Measurements from ENCODE around the gene CYP11A1. TPM values are rescaled to one million over a fixed set of nuclear protein-coding genes. Genes with fewer than 3 reads are reported as not detected.

The CYP11A1 gene
- total RNA-seq, 1 donor from 2014 or later, result 0.27 TPM

DNA sequence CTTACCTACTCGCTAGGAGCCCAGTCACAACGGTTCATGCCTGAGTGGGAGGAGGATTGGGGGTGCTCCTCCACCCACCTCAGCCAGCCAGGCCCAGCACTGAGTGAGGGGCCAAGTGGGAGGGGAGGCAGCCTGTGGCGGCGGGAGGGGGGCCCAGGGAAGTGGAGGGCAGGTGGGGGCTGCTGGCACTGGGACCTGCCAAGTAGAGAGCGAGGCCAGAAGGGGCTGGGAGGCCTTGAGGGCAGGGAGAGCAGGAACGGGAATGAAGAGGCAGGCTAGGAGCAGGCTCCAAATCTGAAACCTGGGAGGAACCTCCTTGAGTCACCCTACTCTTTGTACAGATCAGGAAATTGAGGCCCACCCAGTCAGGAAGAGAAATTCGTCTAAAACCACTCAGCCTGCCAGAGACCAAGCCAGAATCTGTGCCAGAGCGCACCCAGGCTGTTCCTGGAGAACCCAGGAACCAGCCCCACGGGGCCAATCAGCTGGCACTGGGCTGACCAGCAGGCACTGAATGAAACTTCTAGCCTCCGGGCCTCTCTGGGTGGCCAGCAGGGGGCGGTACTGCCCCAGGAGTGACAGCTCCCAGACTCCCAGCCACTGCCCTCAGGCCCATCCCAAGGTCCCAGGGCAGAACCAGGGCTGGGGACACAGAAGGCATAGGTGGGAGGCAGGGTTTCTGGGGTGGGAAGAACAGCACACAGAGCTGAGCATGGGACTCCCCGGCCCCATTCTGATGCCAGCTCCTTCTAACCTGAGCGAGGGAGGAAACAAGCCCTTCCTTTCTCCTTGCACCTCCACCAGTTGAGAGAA lies 14.8 kb upstream of the CYP11A1 start:
- Histone ChIP-seq H3K27me3 (ENCODE audit: low read depth) (peaks cover 6% of the 10 kb centered on the region), H3K4me1 (peaks cover 40% of the 10 kb centered on the region), H3K4me3 (no peak overlapping the region), H3K27ac (replicated peaks) (no peak overlapping the region), H3K36me3 (no peaks in the 10 kb centered on the region), H3K9me3 (replicated peaks) (no peaks in the 10 kb centered on the region)
- peak; percentile 86 for DNase-seq
- TF ChIP-seq, protein P1, sequence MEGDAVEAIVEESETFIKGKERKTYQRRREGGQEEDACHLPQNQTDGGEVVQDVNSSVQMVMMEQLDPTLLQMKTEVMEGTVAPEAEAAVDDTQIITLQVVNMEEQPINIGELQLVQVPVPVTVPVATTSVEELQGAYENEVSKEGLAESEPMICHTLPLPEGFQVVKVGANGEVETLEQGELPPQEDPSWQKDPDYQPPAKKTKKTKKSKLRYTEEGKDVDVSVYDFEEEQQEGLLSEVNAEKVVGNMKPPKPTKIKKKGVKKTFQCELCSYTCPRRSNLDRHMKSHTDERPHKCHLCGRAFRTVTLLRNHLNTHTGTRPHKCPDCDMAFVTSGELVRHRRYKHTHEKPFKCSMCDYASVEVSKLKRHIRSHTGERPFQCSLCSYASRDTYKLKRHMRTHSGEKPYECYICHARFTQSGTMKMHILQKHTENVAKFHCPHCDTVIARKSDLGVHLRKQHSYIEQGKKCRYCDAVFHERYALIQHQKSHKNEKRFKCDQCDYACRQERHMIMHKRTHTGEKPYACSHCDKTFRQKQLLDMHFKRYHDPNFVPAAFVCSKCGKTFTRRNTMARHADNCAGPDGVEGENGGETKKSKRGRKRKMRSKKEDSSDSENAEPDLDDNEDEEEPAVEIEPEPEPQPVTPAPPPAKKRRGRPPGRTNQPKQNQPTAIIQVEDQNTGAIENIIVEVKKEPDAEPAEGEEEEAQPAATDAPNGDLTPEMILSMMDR (IDR thresholded peaks at IDR 0.05; ENCODE audit: borderline replicate concordance), result peak; percentile 95
- intact Hi-C loops (cut with micrococcal nuclease), result loop anchor here (5.0 to 10.0 kb wide), 2 partner anchors 55 to 103 kb away; no protein-coding TSS in a partner anchor

DNA sequence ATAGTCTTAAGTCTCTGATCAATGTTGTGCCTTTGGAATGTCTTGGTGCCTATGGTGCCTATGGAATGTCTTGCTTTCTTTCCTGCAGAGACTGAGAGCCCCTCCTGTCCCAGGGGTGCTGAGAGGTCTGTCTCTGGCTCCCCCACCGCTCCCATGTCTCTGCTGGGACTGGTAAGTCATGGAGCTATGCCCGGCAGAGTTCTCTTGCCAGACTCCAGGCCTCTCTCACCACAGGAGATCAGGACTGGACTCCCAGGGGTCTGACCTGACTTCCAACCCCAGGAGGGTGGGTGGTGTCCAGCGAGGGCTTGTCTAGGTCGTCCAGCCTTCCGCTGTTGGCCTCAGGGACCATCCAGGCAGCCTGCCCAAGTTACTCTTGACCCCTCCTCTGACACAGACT lies 14.0 kb upstream of the CYP11A1 start:
- intact Hi-C loops (cut with micrococcal nuclease), result loop anchor here (5.0 to 10.0 kb wide), 2 partner anchors 56 to 103 kb away; no protein-coding TSS in a partner anchor
- Histone ChIP-seq H3K9me3 (replicated peaks) (no peaks in the 10 kb centered on the region), H3K4me3 (no peak overlapping the region), H3K36me3 (no peaks in the 10 kb centered on the region), H3K27me3 (ENCODE audit: low read depth) (peaks cover 6% of the 10 kb centered on the region), H3K27ac (replicated peaks) (no peak overlapping the region), H3K4me1 (peaks cover 38% of the 10 kb centered on the region)
- TF ChIP-seq, protein P1 (IDR thresholded peaks at IDR 0.05; ENCODE audit: borderline replicate concordance), result no peak
- DNase-seq, result no peak

DNA sequence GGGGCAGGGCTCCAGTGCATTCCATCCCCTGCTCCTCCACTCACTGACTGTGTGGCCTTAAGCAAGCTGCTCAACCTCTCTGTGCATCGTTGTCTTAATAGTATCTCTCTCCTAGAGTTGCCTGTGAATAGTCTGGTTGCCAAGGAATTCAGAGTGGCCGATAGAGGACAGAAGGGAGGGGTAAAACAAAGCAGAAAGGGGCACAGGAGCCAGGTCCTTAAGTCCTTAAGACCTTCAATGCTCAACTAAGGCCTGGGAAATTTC lies 13.7 kb upstream of the CYP11A1 start:
- Histone ChIP-seq H3K4me3 (no peak overlapping the region), H3K9me3 (replicated peaks) (no peaks in the 10 kb centered on the region), H3K27ac (replicated peaks) (no peak overlapping the region), H3K36me3 (no peaks in the 10 kb centered on the region), H3K27me3 (ENCODE audit: low read depth) (peaks cover 6% of the 10 kb centered on the region), H3K4me1 (peaks cover 34% of the 10 kb centered on the region)
- no peak for DNase-seq
- intact Hi-C loops (cut with micrococcal nuclease), result loop anchor here (5.0 to 10.0 kb wide), 2 partner anchors 56 to 104 kb away; no protein-coding TSS in a partner anchor
- TF ChIP-seq, protein P1 (IDR thresholded peaks at IDR 0.05; ENCODE audit: borderline replicate concordance), result no peak

DNA sequence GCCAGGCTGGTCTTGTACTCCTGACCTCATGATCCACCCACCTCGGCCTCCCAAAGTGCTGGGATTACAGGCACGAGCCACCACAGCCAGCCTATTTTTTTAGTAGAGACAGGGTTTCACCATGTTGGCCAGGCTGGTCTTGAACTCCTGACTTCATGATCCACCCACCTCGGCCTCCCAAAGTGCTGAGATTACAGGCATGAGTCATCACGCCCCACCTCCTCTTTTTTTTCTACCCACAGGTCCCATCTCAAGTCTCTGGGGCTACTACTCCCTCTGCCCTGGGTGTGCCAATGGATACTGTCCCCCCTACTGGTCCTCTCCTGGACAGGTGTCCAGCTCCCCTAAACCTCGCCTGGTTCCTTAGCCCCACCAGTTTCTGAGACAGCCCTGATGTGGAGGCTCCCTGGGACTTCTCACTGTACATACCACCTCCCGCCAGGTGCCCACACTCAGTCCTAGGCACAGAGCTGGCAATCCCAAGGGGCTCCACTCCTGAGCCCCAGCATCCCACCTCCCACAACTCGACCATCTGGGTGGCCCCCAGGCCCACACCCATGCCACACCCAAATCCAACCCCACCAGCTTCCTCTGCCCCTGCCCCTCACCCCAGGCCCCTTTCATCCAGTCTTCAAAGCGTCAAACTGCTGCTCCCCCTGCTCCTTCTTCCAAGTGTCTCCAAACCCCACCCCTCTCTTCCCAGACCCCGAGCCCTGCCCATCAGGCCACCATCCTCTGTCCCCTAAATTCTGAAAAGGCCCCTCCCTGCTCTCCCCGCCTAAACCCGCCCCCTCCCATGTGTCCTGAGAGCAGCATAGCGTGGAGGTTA lies 13.1 kb upstream of the CYP11A1 start:
- Histone ChIP-seq H3K4me1 (peaks cover 29% of the 10 kb centered on the region), H3K27me3 (ENCODE audit: low read depth) (peaks cover 6% of the 10 kb centered on the region), H3K27ac (replicated peaks) (no peak overlapping the region), H3K4me3 (no peak overlapping the region), H3K9me3 (replicated peaks) (no peaks in the 10 kb centered on the region), H3K36me3 (no peaks in the 10 kb centered on the region)
- intact Hi-C loops (cut with micrococcal nuclease), result loop anchor here (5.0 to 10.0 kb wide), 2 partner anchors 57 to 104 kb away; no protein-coding TSS in a partner anchor
- TF ChIP-seq, protein P1 (IDR thresholded peaks at IDR 0.05; ENCODE audit: borderline replicate concordance), result no peak
- no peak for DNase-seq

DNA sequence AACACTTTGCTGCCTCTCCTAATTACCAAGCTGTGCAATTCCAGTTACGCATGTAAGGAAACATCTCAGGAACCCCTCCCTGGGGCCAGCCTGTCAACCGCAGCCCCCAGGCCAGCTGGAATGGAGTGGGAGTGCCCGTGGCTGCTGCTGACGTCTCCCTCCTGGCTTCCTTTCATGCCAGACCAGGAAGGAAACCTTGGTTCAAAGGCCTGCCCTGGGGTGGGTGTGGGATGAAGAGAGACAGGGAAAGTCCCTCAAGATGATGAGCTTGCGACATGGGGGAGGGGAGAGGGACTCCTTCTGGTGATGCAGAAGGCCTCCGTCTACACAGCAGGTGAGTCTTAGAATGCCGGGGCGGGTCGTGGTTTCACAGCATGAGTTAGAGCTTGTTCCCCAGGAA lies 11.4 kb upstream of the CYP11A1 start:
- Histone ChIP-seq H3K4me1 (peaks cover 26% of the 10 kb centered on the region), H3K4me3 (no peak overlapping the region), H3K36me3 (no peaks in the 10 kb centered on the region), H3K27me3 (ENCODE audit: low read depth) (peaks cover 6% of the 10 kb centered on the region), H3K9me3 (replicated peaks) (no peaks in the 10 kb centered on the region), H3K27ac (replicated peaks) (no peak overlapping the region)
- TF ChIP-seq, protein P1 (IDR thresholded peaks at IDR 0.05; ENCODE audit: borderline replicate concordance), result no peak
- intact Hi-C loops (cut with micrococcal nuclease), result loop anchor here (10.0 kb wide), 1 partner anchor 256 kb away; no protein-coding TSS in a partner anchor
- no peak for DNase-seq
